ENCODE measurements around the gene ROBO2.

ROBO2 gene

GRCh38 chr3:77171026-77171425, 131.1 kb downstream of the ROBO2 start:
- H4K20me1 ChIP-seq (ENCODE audit: insufficient read depth): no peaks in the 10 kb centered on the region
- no peak overlapping the region for H3K4me3 ChIP-seq (IDR thresholded peaks at IDR 0.05; ENCODE audit: insufficient read depth, low read depth, low read length)
- H3K27ac ChIP-seq: no peak overlapping the region
- no peaks in the 10 kb centered on the region for H3K79me2 ChIP-seq (ENCODE audit: insufficient read depth, low read depth)
- H3K9ac ChIP-seq: no peak overlapping the region
- H2AFZ ChIP-seq (ENCODE audit: low read depth): no peak overlapping the region
- no peak for TF ChIP-seq CTCF (conservative IDR thresholded peaks at IDR 0.05; ENCODE audit: low read depth, low read length)
- H3K36me3 ChIP-seq (ENCODE audit: insufficient read depth): no peaks in the 10 kb centered on the region
- H3K27me3 ChIP-seq (ENCODE audit: insufficient read depth, low read depth): no peaks in the 10 kb centered on the region
- no peaks in the 10 kb centered on the region for H3K4me1 ChIP-seq (ENCODE audit: low read depth, poor library complexity, severe bottlenecking)
- H3K4me2 ChIP-seq: no peak overlapping the region

DNA sequence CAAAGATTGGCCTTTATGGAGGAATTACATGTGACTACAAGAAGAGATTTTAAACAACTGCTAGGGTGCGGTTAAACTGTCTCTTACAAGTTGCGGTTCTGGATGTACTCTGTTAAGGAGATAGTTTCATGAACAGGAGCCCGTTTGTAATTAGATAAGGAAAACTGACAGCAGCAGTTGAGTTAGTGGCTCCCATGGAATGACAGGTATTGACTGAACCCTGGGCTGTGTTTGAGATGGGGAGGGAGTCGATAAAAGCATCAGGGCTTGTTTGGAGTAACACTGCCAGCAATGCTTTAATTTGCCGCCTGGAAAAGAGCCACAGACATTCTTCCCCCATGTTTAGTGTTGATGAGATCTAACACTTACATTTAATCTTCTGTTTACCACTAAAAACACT, 139.9 kb downstream of the ROBO2 start:
- H4K20me1 ChIP-seq (ENCODE audit: insufficient read depth): no peaks in the 10 kb centered on the region
- no peaks in the 10 kb centered on the region for H3K4me1 ChIP-seq (ENCODE audit: low read depth, poor library complexity, severe bottlenecking)
- H3K9ac ChIP-seq: no peak overlapping the region
- H3K27ac ChIP-seq: no peak overlapping the region
- no peak overlapping the region for H3K4me2 ChIP-seq
- no peak overlapping the region for H2AFZ ChIP-seq (ENCODE audit: low read depth)
- no peaks in the 10 kb centered on the region for H3K79me2 ChIP-seq (ENCODE audit: insufficient read depth, low read depth)
- no peak for TF ChIP-seq CTCF (conservative IDR thresholded peaks at IDR 0.05; ENCODE audit: low read depth, low read length)
- H3K27me3 ChIP-seq (ENCODE audit: insufficient read depth, low read depth): no peaks in the 10 kb centered on the region
- H3K4me3 ChIP-seq (IDR thresholded peaks at IDR 0.05; ENCODE audit: insufficient read depth, low read depth, low read length): no peak overlapping the region
- H3K36me3 ChIP-seq (ENCODE audit: insufficient read depth): no peaks in the 10 kb centered on the region

DNA sequence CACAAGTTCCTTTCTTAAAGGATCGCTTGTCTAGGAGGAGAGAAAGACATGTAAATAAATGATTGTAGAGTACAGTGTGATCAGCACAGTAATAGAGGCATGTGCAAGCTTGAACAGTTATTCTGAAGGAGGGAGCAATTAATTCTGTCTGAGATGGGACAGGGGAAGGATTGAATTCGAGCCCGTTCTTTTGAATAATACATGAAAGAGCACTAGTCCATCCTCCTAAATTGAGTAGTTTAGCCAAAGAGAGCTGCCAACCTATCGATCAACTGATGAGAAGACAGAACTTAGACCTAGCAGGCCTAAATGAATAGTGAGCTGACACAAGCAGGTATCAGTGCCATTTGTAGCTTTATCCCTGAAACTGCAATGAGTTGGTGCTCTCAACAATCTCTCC, 142.4 kb downstream of the ROBO2 start:
- H3K36me3 ChIP-seq (ENCODE audit: insufficient read depth): no peaks in the 10 kb centered on the region
- H4K20me1 ChIP-seq (ENCODE audit: insufficient read depth): no peaks in the 10 kb centered on the region
- no peak for TF ChIP-seq CTCF (conservative IDR thresholded peaks at IDR 0.05; ENCODE audit: low read depth, low read length)
- no peak overlapping the region for H3K27ac ChIP-seq
- no peak overlapping the region for H2AFZ ChIP-seq (ENCODE audit: low read depth)
- H3K4me2 ChIP-seq: no peak overlapping the region
- no peaks in the 10 kb centered on the region for H3K27me3 ChIP-seq (ENCODE audit: insufficient read depth, low read depth)
- H3K4me1 ChIP-seq (ENCODE audit: low read depth, poor library complexity, severe bottlenecking): no peaks in the 10 kb centered on the region
- no peak overlapping the region for H3K4me3 ChIP-seq (IDR thresholded peaks at IDR 0.05; ENCODE audit: insufficient read depth, low read depth, low read length)
- H3K9ac ChIP-seq: no peak overlapping the region
- no peaks in the 10 kb centered on the region for H3K79me2 ChIP-seq (ENCODE audit: insufficient read depth, low read depth)

DNA sequence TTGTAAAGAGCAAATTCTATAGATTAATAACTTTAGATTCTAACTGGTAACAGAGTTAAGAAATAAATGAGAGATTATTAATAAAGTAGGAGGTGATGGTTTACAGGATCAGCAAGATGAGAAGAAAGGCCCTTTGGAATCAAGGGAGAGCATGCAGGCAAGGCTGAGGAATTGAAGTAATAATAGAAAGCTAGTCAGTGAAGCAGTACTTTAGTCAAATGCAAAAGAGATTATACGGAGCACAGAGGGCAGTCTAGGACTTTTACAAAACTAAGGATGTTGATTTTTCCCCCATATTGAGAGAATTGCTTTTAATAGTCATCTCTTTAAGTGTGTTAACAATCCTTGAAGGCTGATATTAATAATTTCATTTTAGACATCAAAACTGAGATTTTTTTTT, 146.4 kb downstream of the ROBO2 start:
- Histone ChIP-seq H3K9ac (no peak overlapping the region), H3K27me3 (ENCODE audit: insufficient read depth, low read depth) (no peaks in the 10 kb centered on the region), H3K4me3 (IDR thresholded peaks at IDR 0.05; ENCODE audit: insufficient read depth, low read depth, low read length) (no peak overlapping the region), H3K36me3 (ENCODE audit: insufficient read depth) (no peaks in the 10 kb centered on the region), H4K20me1 (ENCODE audit: insufficient read depth) (no peaks in the 10 kb centered on the region), H3K79me2 (ENCODE audit: insufficient read depth, low read depth) (no peaks in the 10 kb centered on the region), H3K4me1 (ENCODE audit: low read depth, poor library complexity, severe bottlenecking) (no peaks in the 10 kb centered on the region), H2AFZ (ENCODE audit: low read depth) (no peak overlapping the region), H3K4me2 (no peak overlapping the region), H3K27ac (no peak overlapping the region)
- TF ChIP-seq CTCF (conservative IDR thresholded peaks at IDR 0.05; ENCODE audit: low read depth, low read length): no peak

- H3K27me3 ChIP-seq (ENCODE audit: insufficient read depth, low read depth): no peaks in the 10 kb centered on the region
- H3K79me2 ChIP-seq (ENCODE audit: insufficient read depth, low read depth): no peaks in the 10 kb centered on the region
- TF ChIP-seq CTCF (conservative IDR thresholded peaks at IDR 0.05; ENCODE audit: low read depth, low read length): no peak
- no peak overlapping the region for H2AFZ ChIP-seq (ENCODE audit: low read depth)
- H3K4me2 ChIP-seq: no peak overlapping the region
- no peak overlapping the region for H3K9ac ChIP-seq
- no peak overlapping the region for H3K4me3 ChIP-seq (IDR thresholded peaks at IDR 0.05; ENCODE audit: insufficient read depth, low read depth, low read length)
- no peaks in the 10 kb centered on the region for H3K4me1 ChIP-seq (ENCODE audit: low read depth, poor library complexity, severe bottlenecking)
- no peak overlapping the region for H3K27ac ChIP-seq
- no peaks in the 10 kb centered on the region for H3K36me3 ChIP-seq (ENCODE audit: insufficient read depth)
- H4K20me1 ChIP-seq (ENCODE audit: insufficient read depth): no peaks in the 10 kb centered on the region
Measured at GRCh38 chr3:77186728-77187127, 146.8 kb downstream of the ROBO2 start.
